H1 (cell line): Measurements from ENCODE around the gene ADD3. TPM values are rescaled to one million over a fixed set of nuclear protein-coding genes. Genes with fewer than 3 reads are reported as not detected.

Experiments
- CTCF ChIA-PET: fragments of 300-600 bp; sonication (Branson Sonifier 250); formaldehyde crosslinking; loops from one replicate; lab custom pipeline; 2021; ENCODE audit not compliant: partially characterized antibody; lab: Charles Lee
- POLR2A ChIA-PET: fragments of 300-600 bp; sonication (Branson Sonifier 250); formaldehyde crosslinking; loops from one replicate; lab custom pipeline; 2021; ENCODE audit warnings: inconsistent platforms; ENCODE audit not compliant: partially characterized antibody; lab: Charles Lee
- DNase-seq, 2 experiments: peaks; one replicate each; pipeline versions ENCODE4 v3.0.0 to v3.0.0-alpha.2; 2010 to 2022; ENCODE audit warnings: low spot score in 2 of 2, low read depth in 1 of 2, mixed read lengths in 1 of 2
- FAIRE-seq: peaks from 2 replicates; lab custom pipeline; 2011; peaks lifted over from hg19 to GRCh38; lab: Jason Lieb, UNC
- H2AFZ ChIP-seq: 2 replicates; pipeline ENCODE4 v1.8.1; 2012; ENCODE audit warnings: low read length, inconsistent platforms
- H2AK5ac ChIP-seq: 2 replicates; pipeline ENCODE4 v1.6.1; 2013; ENCODE audit warnings: low read depth, low read length
- H2BK120ac ChIP-seq: replicated peaks from 2 replicates; pipeline ENCODE3; 2013; ENCODE audit warnings: low read depth, low read length, inconsistent platforms
- H2BK12ac ChIP-seq: 2 replicates; pipeline ENCODE4 v1.6.1; 2013; ENCODE audit warnings: low read depth, low read length
- H2BK15ac ChIP-seq: 2 replicates; pipeline ENCODE4 v1.6.1; 2013; ENCODE audit warnings: low read length
- H2BK20ac ChIP-seq: 2 replicates; pipeline ENCODE4 v1.6.1; 2013; ENCODE audit warnings: low read length
- H2BK5ac ChIP-seq: 2 replicates; pipeline ENCODE4 v1.6.1; 2013; ENCODE audit warnings: low read depth, low read length
- H3K14ac ChIP-seq: 2 replicates; pipeline ENCODE4 v1.6.1; 2013; ENCODE audit warnings: inconsistent platforms; ENCODE audit not compliant: insufficient read length
- H3K18ac ChIP-seq: 2 replicates; pipeline ENCODE4 v1.6.1; 2013; ENCODE audit warnings: low read length; ENCODE audit errors: extremely low read depth
- H3K23ac ChIP-seq: 2 replicates; pipeline ENCODE4 v1.6.1; 2013; ENCODE audit warnings: inconsistent platforms; ENCODE audit not compliant: insufficient read length
- H3K23me2 ChIP-seq: 2 replicates; pipeline ENCODE4 v1.6.1; 2013; ENCODE audit warnings: low read depth, low read length
- H3K27ac ChIP-seq: 2 replicates; pipeline ENCODE4 v1.6.1; 2011; ENCODE audit warnings: low read depth, low read length, inconsistent platforms
- H3K27me3 ChIP-seq, 4 experiments: replicated peaks in 1 of 4; 1 replicate in 1 of 4; 2 replicates in 3 of 4; pipeline versions ENCODE4 v1.6.1 to v1.8.1; 2011 to 2013; ENCODE audit warnings: low read length in 3 of 4, mild to moderate bottlenecking in 3 of 4, inconsistent platforms in 2 of 4, mixed read lengths in 2 of 4, moderate library complexity in 1 of 4; ENCODE audit not compliant: control insufficient read depth in 3 of 4, insufficient read depth in 3 of 4; ENCODE audit errors: extremely low read depth in 1 of 4
- H3K36me3 ChIP-seq, 4 experiments: 2 replicates each; pipeline versions ENCODE4 v1.6.1 to v1.8.1; 2011 to 2013; ENCODE audit warnings: mild to moderate bottlenecking in 4 of 4, low read length in 3 of 4, moderate library complexity in 2 of 4, control low read depth in 1 of 4, inconsistent platforms in 1 of 4; ENCODE audit not compliant: insufficient read depth in 4 of 4, control insufficient read depth in 2 of 4
- H3K4ac ChIP-seq: replicated peaks from 2 replicates; pipeline ENCODE3; 2013; ENCODE audit warnings: low read length, low read depth, mixed read lengths, inconsistent platforms; ENCODE audit not compliant: insufficient read length
- H3K4me1 ChIP-seq, 4 experiments: replicated peaks in 1 of 4; 1 replicate in 1 of 4; 2 replicates in 3 of 4; pipeline versions ENCODE4 v1.6.1 to v1.8.1; 2011 to 2013; ENCODE audit warnings: low read length in 3 of 4, inconsistent platforms in 2 of 4, mixed read lengths in 1 of 4; ENCODE audit not compliant: insufficient read depth in 4 of 4, control insufficient read depth in 3 of 4
- H3K4me2 ChIP-seq, 2 experiments: 2 replicates each; pipeline versions ENCODE4 v1.6.1 to v1.8.1; 2011 to 2013; ENCODE audit warnings: low read depth in 2 of 2, low read length in 2 of 2, control low read depth in 1 of 2, inconsistent platforms in 1 of 2, mild to moderate bottlenecking in 1 of 2; ENCODE audit not compliant: insufficient read depth in 1 of 2
- H3K4me3 ChIP-seq, 4 experiments: fragments of 200-600, 300-600 bp in 1 of 4; sonication (generic), shearing (Covaris generic), sonication (Bioruptor Twin) in 1 of 4; 2 replicates each; pipeline versions ENCODE4 v1.5.1 to v1.8.1; 2011 to 2016; ENCODE audit warnings: low read length in 4 of 4, low read depth in 3 of 4, control low read depth in 2 of 4, inconsistent platforms in 2 of 4, mild to moderate bottlenecking in 2 of 4, mixed read lengths in 1 of 4, moderate library complexity in 1 of 4; ENCODE audit not compliant: insufficient read depth in 2 of 4; ENCODE audit errors: extremely low read depth in 1 of 4
- H3K56ac ChIP-seq: replicated peaks from 2 replicates; pipeline ENCODE3; 2013; ENCODE audit warnings: low read depth, mild to moderate bottlenecking, mixed read lengths, low read length, inconsistent platforms; ENCODE audit not compliant: insufficient read length
- H3K79me1 ChIP-seq: 2 replicates; pipeline ENCODE4 v1.6.1; 2013; ENCODE audit warnings: low read depth, low read length, control low read depth
- H3K79me2 ChIP-seq, 2 experiments: 2 replicates each; pipeline versions ENCODE4 v1.6.1 to v1.8.1; 2012 to 2013; ENCODE audit warnings: low read length in 2 of 2, mild to moderate bottlenecking in 2 of 2, inconsistent platforms in 1 of 2; ENCODE audit not compliant: insufficient read depth in 2 of 2, control insufficient read depth in 1 of 2
- H3K9ac ChIP-seq, 4 experiments: replicated peaks in 1 of 4; 1 replicate in 1 of 4; 2 replicates in 3 of 4; pipeline versions ENCODE4 v1.6.1 to v1.8.1; 2011 to 2013; ENCODE audit warnings: low read depth in 3 of 4, low read length in 3 of 4, control low read depth in 2 of 4, mild to moderate bottlenecking in 2 of 4, moderate library complexity in 2 of 4, inconsistent platforms in 1 of 4; ENCODE audit errors: extremely low read depth in 1 of 4
- H3K9me3 ChIP-seq, 2 experiments: 2 replicates each; pipeline versions ENCODE4 v1.6.1 to v1.8.1; 2012 to 2013; ENCODE audit warnings: mild to moderate bottlenecking in 2 of 2, moderate library complexity in 2 of 2, control low read depth in 1 of 2, inconsistent platforms in 1 of 2, low read depth in 1 of 2, low read length in 1 of 2, mixed read lengths in 1 of 2; ENCODE audit not compliant: insufficient read depth in 2 of 2
- H4K20me1 ChIP-seq, 2 experiments: replicated peaks in 1 of 2; 2 replicates each; pipeline versions ENCODE3 to v1.8.1; 2011 to 2013; ENCODE audit warnings: inconsistent platforms in 2 of 2, low read length in 2 of 2, mild to moderate bottlenecking in 1 of 2; ENCODE audit not compliant: insufficient read depth in 2 of 2, control insufficient read depth in 1 of 2
- H4K5ac ChIP-seq: 2 replicates; pipeline ENCODE4 v1.6.1; 2013; ENCODE audit warnings: low read length, low read depth, mixed read lengths, inconsistent platforms; ENCODE audit not compliant: insufficient read length
- H4K8ac ChIP-seq: 2 replicates; pipeline ENCODE4 v1.8.0; 2013; ENCODE audit warnings: mild to moderate bottlenecking, moderate library complexity, low read length, inconsistent platforms; ENCODE audit not compliant: insufficient read depth; ENCODE audit errors: extremely low read depth
- H4K91ac ChIP-seq: replicated peaks from 2 replicates; pipeline ENCODE3; 2013; ENCODE audit warnings: low read length, mixed read lengths, inconsistent platforms; ENCODE audit not compliant: insufficient read length
- CBX5 ChIP-seq: fragments of 300-800, 300-1000 bp; sonication (generic); IDR thresholded peaks from 2 replicates; pipeline ENCODE4 v1.7.1; 2016; ENCODE audit warnings: antibody characterized with exemption, low read length, low read depth
- CHD2 ChIP-seq: IDR thresholded peaks from 2 replicates; pipeline ENCODE4 v1.6.1; 2012; ENCODE audit warnings: low read length, improper control_type of control experiment
- JUN ChIP-seq: IDR thresholded peaks from 2 replicates; pipeline ENCODE4 v1.6.1; 2011; ENCODE audit warnings: low read depth, mild to moderate bottlenecking, improper control_type of control experiment, low read length
- POLR2A ChIP-seq, 2 experiments: IDR thresholded peaks; 1 replicate in 1 of 2; 2 replicates in 1 of 2; pipeline ENCODE4 v1.6.1; 2011; ENCODE audit warnings: low read depth in 2 of 2, low read length in 2 of 2, mild to moderate bottlenecking in 2 of 2; ENCODE audit errors: control extremely low read depth in 1 of 2
- SAP30 ChIP-seq: fragments of 300-600 bp; sonication (generic); IDR thresholded peaks from 2 replicates; pipeline ENCODE4 v1.7.1; 2012; ENCODE audit warnings: low read length, moderate library complexity, mild to moderate bottlenecking, inconsistent platforms; ENCODE audit not compliant: insufficient read depth, insufficient replicate concordance
- TAF7 ChIP-seq: optimal IDR thresholded peaks from 2 replicates; pipeline ENCODE3; 2011; ENCODE audit warnings: low read depth, mild to moderate bottlenecking, inconsistent platforms, low read length, moderate library complexity, borderline replicate concordance
- WGBS, 2 experiments: shearing (Covaris generic) in 1 of 2; methylation state at CpG; one replicate each; pipeline versions ENCODE4 v1.1.6 to v1.1.7; 2013 to 2015; ENCODE audit warnings: low lambda C conversion rate in 2 of 2, mixed read lengths in 2 of 2, inconsistent platforms in 1 of 2, low coverage in 1 of 2, missing lambda C conversion rate in 1 of 2; ENCODE audit not compliant: insufficient replicate concordance in 2 of 2, insufficient coverage in 1 of 2, insufficient read length in 1 of 2; ENCODE audit errors: extremely low coverage in 1 of 2, missing lambda C conversion rate in 1 of 2; 5-methylcytosine and 5-hydroxymethylcytosine counted together
- polyA plus RNA-seq, 7 experiments: library from polyadenylated mRNA; depleted of rRNA in 3 of 7; stranded (reverse) in 5 of 7; unstranded in 2 of 7; fragments of >200 nt in 5 of 7; fragments of 200-250 nt in 2 of 7; gene quantifications; 1 replicate in 5 of 7; 2 replicates in 1 of 7; 4 replicates in 1 of 7; pipeline versions ENCODE4 v1.2.1 to v1.2.3, GENCODE V29; 2011 to 2013; ENCODE audit warnings: missing spikeins in 2 of 7, mixed read lengths in 2 of 7
- total RNA-seq: library from RNA; stranded (reverse); fragmentation: NEBNext Ultra II Directional; extraction: Animal tissue kit (Norgen Biotek cat#: 25700); gene quantifications from 2 replicates; pipeline ENCODE4 v1.2.1, GENCODE V29; 2021

ADD3 gene
- total and polyA plus RNA-seq, 2 of the 8 experiments (the other 6 are each of a cell fraction or from before 2014, with no cell fraction given), result 44.7 to 85.6 TPM

- H2BK120ac ChIP-seq, result no peak overlapping the region
- no peaks in the 10 kb centered on the region for H3K9me3 ChIP-seq
- no peak overlapping the region for H3K23ac ChIP-seq
- H4K5ac ChIP-seq, result no peak overlapping the region
- H2BK12ac ChIP-seq, result no peak overlapping the region
- peaks cover 0 to 5% of the 10 kb centered on the region in 2 experiments for H4K20me1 ChIP-seq
- peaks cover 0 to 48% of the 10 kb centered on the region in 2 experiments; a peak in 2 of 4 replicates for H3K79me2 ChIP-seq
- H3K9ac ChIP-seq, result no peak overlapping the region
- CTCF ChIA-PET, result no interaction called here
- H3K79me1 ChIP-seq, result no peaks in the 10 kb centered on the region
- H2BK20ac ChIP-seq, result no peak overlapping the region
- FAIRE-seq (no peak), DNase-seq (no peak)
- H3K56ac ChIP-seq, result no peak overlapping the region
- no peak overlapping the region for H3K4ac ChIP-seq
- no peaks in the 10 kb centered on the region for H3K23me2 ChIP-seq
- H3K4me1 ChIP-seq, result peaks cover 0 to 7% (median 2%) of the 10 kb centered on the region in 4 experiments; a peak in 2 of 7 replicates
- no peak overlapping the region for H3K4me2 ChIP-seq
- TF ChIP-seq TAF7 (no peak), SAP30 (no peak), POLR2A (IDR thresholded peaks at IDR 0.05; ENCODE audit: control extremely low read depth in 1 of 2, low read depth in 2 of 2, low read length in 2 of 2) (no peak), JUN (no peak), CHD2 (no peak), CBX5 (no peak)
- H2BK5ac ChIP-seq, result no peak overlapping the region
- no peak overlapping the region for H3K4me3 ChIP-seq
- no peak overlapping the region for H4K91ac ChIP-seq
- H3K27ac ChIP-seq, result no peak overlapping the region
- no peaks in the 10 kb centered on the region for H3K27me3 ChIP-seq
- no peak overlapping the region for H2BK15ac ChIP-seq
- no peak overlapping the region for H2AK5ac ChIP-seq
- no peaks in the 10 kb centered on the region for H3K36me3 ChIP-seq
- no peak overlapping the region for H3K18ac ChIP-seq
- no peak overlapping the region for H3K14ac ChIP-seq
- POLR2A ChIA-PET, result no interaction called here
- H4K8ac ChIP-seq, result no peak overlapping the region
- WGBS, 2 experiments, result no CpG with 5 or more reads among the region's 2 CpGs
- no peak overlapping the region for H2AFZ ChIP-seq
These were observed 57.5 kb downstream of the ADD3 start for GRCh38 chr10:110065269-110065668.
